ENCODE measurements around the gene DSG3. TPM values are rescaled to one million over a fixed set of nuclear protein-coding genes. Genes with fewer than 3 reads are reported as not detected.

DSG3 gene
- total RNA-seq, 2 donors from 2014 or later = not detected

GRCh38 chr18:31429623-31430022 lies 17.9 kb upstream of the DSG3 start:
- no peak for DNase-seq
- intact Hi-C loops (cut with DNase I) = loop anchor here in 1 of 2 donors (10.0 kb wide), 1 partner anchor 75 kb away; no protein-coding TSS in a partner anchor
- peak in 1 of 2 donors; percentile 16 for ATAC-seq

- intact Hi-C loops (cut with DNase I) = no loop called here
- ATAC-seq = no peak
Observed at GRCh38 chr18:31430072-31430471, 17.5 kb upstream of the DSG3 start.

GRCh38 chr18:31430554-31430953 lies 17.0 kb upstream of the DSG3 start:
- ATAC-seq (no peak), DNase-seq (no peak)
- intact Hi-C loops (cut with DNase I) = no loop called here

More at GRCh38 chr18:31430072-31430471, 17.5 kb upstream of the DSG3 start:
- no peak for DNase-seq

- DNase-seq = no peak
- intact Hi-C loops (cut with DNase I) = no loop called here
- no peak for ATAC-seq
Observed at GRCh38 chr18:31432316-31432715, 15.2 kb upstream of the DSG3 start.

- DNase-seq = no peak
- ATAC-seq = no peak
- intact Hi-C loops (cut with DNase I) = no loop called here
Observed at GRCh38 chr18:31436825-31437224, 10.7 kb upstream of the DSG3 start.

- no peak for ATAC-seq
- intact Hi-C loops (cut with DNase I) = no loop called here
Observed at GRCh38 chr18:31438402-31438801, 9.1 kb upstream of the DSG3 start.

GRCh38 chr18:31439807-31440325 lies 7.7 kb upstream of the DSG3 start:
- intact Hi-C loops (cut with DNase I) = no loop called here
- DNase-seq (no peak), ATAC-seq (no peak)

More at GRCh38 chr18:31438402-31438801, 9.1 kb upstream of the DSG3 start:
- no peak for DNase-seq

GRCh38 chr18:31440787-31441186 lies 6.8 kb upstream of the DSG3 start:
- intact Hi-C loops (cut with DNase I) = no loop called here
- ATAC-seq (no peak), DNase-seq (no peak)

- DNase-seq (no peak), ATAC-seq (no peak)
- intact Hi-C loops (cut with DNase I) = no loop called here
Observed at GRCh38 chr18:31441493-31441892, 6.0 kb upstream of the DSG3 start.

GRCh38 chr18:31444142-31444541 lies 3.4 kb upstream of the DSG3 start:
- no peak for DNase-seq
- intact Hi-C loops (cut with DNase I) = no loop called here
- ATAC-seq = no peak

- intact Hi-C loops (cut with DNase I) = no loop called here
- ATAC-seq = no peak
- no peak for DNase-seq
Observed at GRCh38 chr18:31445908-31446307, 1.6 kb upstream of the DSG3 start.

GRCh38 chr18:31446854-31447253 lies 687 bp upstream of the DSG3 start:
- intact Hi-C loops (cut with DNase I) = no loop called here
- no peak for DNase-seq

GRCh38 chr18:31450409-31450808 lies 2.9 kb downstream of the DSG3 start:
- intact Hi-C loops (cut with DNase I) = no loop called here
- ATAC-seq = no peak
- DNase-seq = no peak

More at GRCh38 chr18:31446854-31447253, 687 bp upstream of the DSG3 start:
- no peak for ATAC-seq

GRCh38 chr18:31451625-31452024 lies 4.1 kb downstream of the DSG3 start:
- ATAC-seq (no peak), DNase-seq (no peak)
- intact Hi-C loops (cut with DNase I) = no loop called here

- DNase-seq (no peak), ATAC-seq (peak; percentile 44 to 91)
- intact Hi-C loops (cut with DNase I) = no loop called here
Observed at GRCh38 chr18:31454066-31454708, 6.6 kb downstream of the DSG3 start.

- ATAC-seq = no peak
- intact Hi-C loops (cut with DNase I) = no loop called here
Observed at GRCh38 chr18:31469629-31470028, 22.1 kb downstream of the DSG3 start.

GRCh38 chr18:31478688-31479087 lies 31.1 kb downstream of the DSG3 start:
- no peak for ATAC-seq
- intact Hi-C loops (cut with DNase I) = no loop called here
- DNase-seq = no peak

More at GRCh38 chr18:31469629-31470028, 22.1 kb downstream of the DSG3 start:
- DNase-seq = no peak

GRCh38 chr18:31482051-31482450 lies 34.5 kb downstream of the DSG3 start:
- ATAC-seq = no peak
- no peak for DNase-seq
- intact Hi-C loops (cut with DNase I) = no loop called here

- no peak for DNase-seq
- intact Hi-C loops (cut with DNase I) = no loop called here
Observed at GRCh38 chr18:31483396-31483795, 35.9 kb downstream of the DSG3 start.

GRCh38 chr18:31484461-31484860 lies 36.9 kb downstream of the DSG3 start:
- intact Hi-C loops (cut with DNase I) = no loop called here
- no peak for DNase-seq
- ATAC-seq = no peak

More at GRCh38 chr18:31483396-31483795, 35.9 kb downstream of the DSG3 start:
- no peak for ATAC-seq

- no peak for DNase-seq
- no peak for ATAC-seq
- intact Hi-C loops (cut with DNase I) = no loop called here
Observed at GRCh38 chr18:31486165-31486564, 38.6 kb downstream of the DSG3 start.

Measured in left cardiac atrium (tissue), 4 donors.